Activated naive CD4-positive, alpha-beta T cell treated with Interleukin-2 at 50 U/mL for 16 hours (primary cell): ENCODE data around the gene COL4A3.
"Not testable (repeated sequence)": the region's sequence is repeated elsewhere in the genome, so short reads cannot be mapped to it uniquely, and the experiment has no call there.

Experiments used
- DNase-seq: peaks from one replicate; pipeline ENCODE4 v3.0.0-alpha.2; 2020

Gene COL4A3

GRCh38 chr2:227219312-227220105 lies 55.1 kb downstream of the COL4A3 start:
- no peak for DNase-seq

- no peak for DNase-seq
Observed at GRCh38 chr2:227221120-227221519, 56.7 kb downstream of the COL4A3 start.

GRCh38 chr2:227222292-227222691 lies 57.9 kb downstream of the COL4A3 start:
- no peak for DNase-seq

- not testable (repeated sequence) for DNase-seq
Observed at GRCh38 chr2:227225641-227226040, 61.2 kb downstream of the COL4A3 start.

GRCh38 chr2:227228061-227228667 lies 63.7 kb downstream of the COL4A3 start:
- no peak for DNase-seq

- no peak for DNase-seq
Observed at GRCh38 chr2:227230151-227230550, 65.7 kb downstream of the COL4A3 start.

GRCh38 chr2:227234429-227234828 lies 70.0 kb downstream of the COL4A3 start:
- DNase-seq: no peak

GRCh38 chr2:227237786-227238185 lies 73.4 kb downstream of the COL4A3 start:
- DNase-seq: no peak

- DNase-seq: peak; percentile 66
Observed at GRCh38 chr2:227238238-227239237, 74.1 kb downstream of the COL4A3 start.

GRCh38 chr2:227241005-227241404 lies 76.6 kb downstream of the COL4A3 start:
- no peak for DNase-seq

GRCh38 chr2:227248876-227249275 lies 84.5 kb downstream of the COL4A3 start:
- DNase-seq: no peak

- no peak for DNase-seq
Observed at GRCh38 chr2:227252831-227253230, 88.4 kb downstream of the COL4A3 start.

- DNase-seq: no peak
Observed at GRCh38 chr2:227256605-227257004, 92.2 kb downstream of the COL4A3 start.

- no peak for DNase-seq
Observed at GRCh38 chr2:227257820-227258219, 93.4 kb downstream of the COL4A3 start.

- DNase-seq: no peak
Observed at GRCh38 chr2:227260041-227260440, 95.6 kb downstream of the COL4A3 start.

GRCh38 chr2:227267410-227268115 lies 103.1 kb downstream of the COL4A3 start:
- no peak for DNase-seq

- DNase-seq: no peak
Observed at GRCh38 chr2:227280895-227281294, 116.5 kb downstream of the COL4A3 start.

GRCh38 chr2:227285741-227286236 lies 121.4 kb downstream of the COL4A3 start:
- DNase-seq: no peak

GRCh38 chr2:227287771-227288170 lies 123.3 kb downstream of the COL4A3 start:
- no peak for DNase-seq

GRCh38 chr2:227292314-227292713 lies 127.9 kb downstream of the COL4A3 start:
- no peak for DNase-seq

GRCh38 chr2:227293531-227293930 lies 129.1 kb downstream of the COL4A3 start:
- DNase-seq: no peak

- no peak for DNase-seq
Observed at GRCh38 chr2:227295806-227296205, 131.4 kb downstream of the COL4A3 start.
